ENCODE data around the gene GRAMD2A. TPM values are rescaled to one million over a fixed set of nuclear protein-coding genes. Genes with fewer than 3 reads are reported as not detected.

The GRAMD2A gene
- total RNA-seq, 2 donors from 2014 or later = 2.3 to 3.3 TPM

- Histone ChIP-seq H3K27ac (no peak overlapping the region), H3K9ac (ENCODE audit: low read depth in 2 of 2, low read length in 2 of 2) (no peak overlapping the region), H3K4me1 (no peaks in the 10 kb centered on the region), H3K36me3 (peaks cover 87% of the 10 kb centered on the region), H3K27me3 (no peaks in the 10 kb centered on the region), H3K4me3 (no peak overlapping the region), H3K9me3 (no peaks in the 10 kb centered on the region)
- TF ChIP-seq, protein P1, sequence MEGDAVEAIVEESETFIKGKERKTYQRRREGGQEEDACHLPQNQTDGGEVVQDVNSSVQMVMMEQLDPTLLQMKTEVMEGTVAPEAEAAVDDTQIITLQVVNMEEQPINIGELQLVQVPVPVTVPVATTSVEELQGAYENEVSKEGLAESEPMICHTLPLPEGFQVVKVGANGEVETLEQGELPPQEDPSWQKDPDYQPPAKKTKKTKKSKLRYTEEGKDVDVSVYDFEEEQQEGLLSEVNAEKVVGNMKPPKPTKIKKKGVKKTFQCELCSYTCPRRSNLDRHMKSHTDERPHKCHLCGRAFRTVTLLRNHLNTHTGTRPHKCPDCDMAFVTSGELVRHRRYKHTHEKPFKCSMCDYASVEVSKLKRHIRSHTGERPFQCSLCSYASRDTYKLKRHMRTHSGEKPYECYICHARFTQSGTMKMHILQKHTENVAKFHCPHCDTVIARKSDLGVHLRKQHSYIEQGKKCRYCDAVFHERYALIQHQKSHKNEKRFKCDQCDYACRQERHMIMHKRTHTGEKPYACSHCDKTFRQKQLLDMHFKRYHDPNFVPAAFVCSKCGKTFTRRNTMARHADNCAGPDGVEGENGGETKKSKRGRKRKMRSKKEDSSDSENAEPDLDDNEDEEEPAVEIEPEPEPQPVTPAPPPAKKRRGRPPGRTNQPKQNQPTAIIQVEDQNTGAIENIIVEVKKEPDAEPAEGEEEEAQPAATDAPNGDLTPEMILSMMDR (IDR thresholded peaks at IDR 0.05) = no peak
- DNase-seq = no peak
- intact Hi-C loops (cut with DNase I) = no loop called here
Observed at GRCh38 chr15:72203507-72203837, 5.9 kb upstream of the GRAMD2A start.

DNA sequence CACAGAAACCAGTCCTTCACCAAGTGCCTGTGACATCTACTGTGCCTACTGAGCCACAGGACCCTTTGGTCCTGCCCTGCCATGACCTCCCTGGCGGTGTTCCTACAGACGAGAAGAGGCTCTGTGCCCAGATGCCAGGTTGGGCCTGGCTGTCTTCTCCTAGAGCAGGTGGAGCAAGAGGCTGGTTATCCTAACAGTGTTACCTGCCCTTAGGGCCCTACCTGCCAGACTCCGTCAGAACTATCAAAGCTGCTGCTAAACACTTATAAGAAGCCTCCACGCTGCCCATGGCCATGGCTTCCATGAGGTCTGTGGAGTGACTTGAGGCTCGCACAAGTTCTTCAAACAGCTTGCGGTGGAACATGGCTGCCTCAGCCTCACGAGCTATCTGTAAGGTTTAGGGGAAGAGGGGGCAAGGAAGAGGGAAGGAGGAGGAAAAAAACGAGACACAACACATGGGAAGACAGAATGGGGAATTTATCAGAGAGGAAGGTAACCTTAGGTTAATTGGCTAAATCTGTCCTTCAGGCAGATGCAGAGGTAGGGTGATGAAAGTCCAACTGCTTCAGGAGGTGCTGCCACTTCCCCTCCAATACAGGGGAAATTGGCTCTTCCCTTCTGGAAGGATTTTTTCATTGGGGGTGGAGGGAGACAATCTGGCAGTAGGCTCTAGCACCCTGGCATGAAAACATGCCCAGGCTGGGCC lies 5.4 kb upstream of the GRAMD2A start:
- no peaks in the 10 kb centered on the region for H3K27me3 ChIP-seq
- no peak overlapping the region for H3K9ac ChIP-seq (ENCODE audit: low read depth in 2 of 2, low read length in 2 of 2)
- intact Hi-C loops (cut with DNase I) = no loop called here
- no peak overlapping the region for H3K27ac ChIP-seq
- TF ChIP-seq, protein P1 (IDR thresholded peaks at IDR 0.05) = no peak
- DNase-seq = no peak
- H3K4me3 ChIP-seq = no peak overlapping the region
- no peaks in the 10 kb centered on the region for H3K4me1 ChIP-seq
- H3K36me3 ChIP-seq = peaks cover 82% of the 10 kb centered on the region
- H3K9me3 ChIP-seq = no peaks in the 10 kb centered on the region

DNA sequence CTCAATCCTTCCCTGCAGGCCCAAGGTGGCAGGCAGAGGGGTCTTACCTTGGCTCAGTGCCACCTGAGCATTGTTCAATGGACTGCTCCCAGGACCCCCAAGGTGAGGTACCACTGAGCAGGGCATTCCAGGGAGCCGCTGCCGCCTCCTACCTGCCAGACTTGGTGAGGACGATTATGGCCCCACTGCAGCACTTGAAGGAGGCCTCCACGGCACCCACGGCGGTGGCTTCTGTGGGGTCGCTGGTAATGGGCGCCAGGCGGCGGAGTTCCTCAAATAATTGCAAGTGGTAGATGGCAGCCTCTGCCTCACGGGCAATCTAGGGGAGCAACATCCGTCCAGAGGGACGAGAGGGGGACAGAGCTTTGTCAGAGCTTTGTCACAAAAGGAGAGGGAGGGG lies 4.7 kb upstream of the GRAMD2A start:
- H3K4me3 ChIP-seq = no peak overlapping the region
- H3K27me3 ChIP-seq = peaks cover under 1% of the 10 kb centered on the region
- intact Hi-C loops (cut with DNase I) = no loop called here
- no peaks in the 10 kb centered on the region for H3K9me3 ChIP-seq
- TF ChIP-seq, protein P1 (IDR thresholded peaks at IDR 0.05) = no peak
- no peak overlapping the region for H3K27ac ChIP-seq
- H3K4me1 ChIP-seq = no peaks in the 10 kb centered on the region
- peaks cover 76% of the 10 kb centered on the region for H3K36me3 ChIP-seq
- no peak overlapping the region for H3K9ac ChIP-seq (ENCODE audit: low read depth in 2 of 2, low read length in 2 of 2)
- DNase-seq = no peak

DNA sequence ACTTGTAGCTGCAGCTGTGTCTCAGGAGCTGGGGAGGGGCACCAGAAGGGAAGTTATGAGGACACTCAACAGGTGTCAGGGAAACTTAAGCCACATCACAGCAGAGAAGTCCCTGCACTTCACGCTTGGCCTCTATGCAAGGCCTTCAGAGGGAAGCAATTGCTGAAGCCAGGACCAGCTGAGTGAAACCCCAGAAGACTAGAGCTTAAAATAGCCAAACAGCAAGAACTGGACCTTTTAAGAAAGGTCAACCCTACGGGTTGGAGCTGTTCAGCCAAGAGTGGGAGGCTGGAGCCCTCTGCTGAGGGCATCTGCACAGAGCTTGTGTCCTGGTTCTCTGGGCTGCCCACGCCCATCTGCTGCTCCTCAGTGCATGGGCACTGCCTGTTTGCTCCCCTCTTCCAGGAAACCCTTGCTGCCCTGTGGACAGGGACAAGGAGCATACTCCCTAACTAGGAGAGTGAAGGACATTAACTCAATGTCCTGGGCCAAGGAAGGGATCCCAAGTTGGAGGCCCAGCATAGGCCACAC lies 3.9 kb upstream of the GRAMD2A start:
- TF ChIP-seq, protein P1 (IDR thresholded peaks at IDR 0.05) = no peak
- H3K27ac ChIP-seq = no peak overlapping the region
- no peaks in the 10 kb centered on the region for H3K4me1 ChIP-seq
- intact Hi-C loops (cut with DNase I) = no loop called here
- no peak overlapping the region for H3K4me3 ChIP-seq
- no peak overlapping the region for H3K9ac ChIP-seq (ENCODE audit: low read depth in 2 of 2, low read length in 2 of 2)
- H3K36me3 ChIP-seq = peaks cover 67% of the 10 kb centered on the region
- no peak for DNase-seq
- H3K9me3 ChIP-seq = no peaks in the 10 kb centered on the region
- H3K27me3 ChIP-seq = peaks cover 4% of the 10 kb centered on the region

DNA sequence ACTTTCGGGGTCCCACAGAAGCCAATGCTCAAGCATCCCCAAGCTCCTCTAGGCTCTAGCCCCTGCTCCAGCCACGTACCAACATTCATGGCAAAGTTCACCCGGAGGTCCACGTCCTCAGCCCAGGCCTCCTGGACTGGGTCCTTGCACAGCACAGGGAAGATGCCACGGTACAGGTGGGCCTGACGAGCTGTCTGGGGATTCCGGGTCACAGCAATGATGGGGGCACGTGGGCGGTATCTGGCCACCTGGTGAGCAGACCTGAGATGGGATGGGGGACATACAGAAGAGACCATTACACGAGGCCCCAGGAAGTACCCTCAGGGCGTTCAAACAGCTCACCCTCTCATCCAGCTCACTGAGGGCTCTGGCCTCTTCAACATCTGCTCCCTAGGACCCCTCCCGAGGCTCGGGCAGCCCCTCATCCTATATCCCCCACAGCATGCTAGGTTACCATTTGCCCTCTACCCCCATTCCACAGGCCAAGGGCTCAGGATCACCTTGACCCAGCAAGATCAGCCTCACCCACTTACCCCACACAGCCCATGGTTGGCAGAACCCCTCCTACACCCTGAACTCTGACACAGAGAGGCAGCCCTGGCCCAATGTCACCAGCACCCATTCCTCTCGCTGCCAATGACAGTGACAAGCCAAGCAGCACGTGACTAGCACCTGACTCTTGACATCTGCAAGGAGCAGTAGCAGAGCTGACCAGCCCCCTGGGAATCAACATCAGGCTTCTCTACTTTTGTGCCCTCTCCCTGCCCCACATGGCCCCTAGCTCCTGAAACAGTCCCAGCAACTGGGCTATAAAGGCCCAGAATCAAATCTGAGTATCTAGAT lies 3.0 kb upstream of the GRAMD2A start:
- H3K9ac ChIP-seq (ENCODE audit: low read depth in 2 of 2, low read length in 2 of 2) = peak overlapping the region in 1 of 2 donors; percentile 9

More for the DNA sequence above, 3.0 kb upstream of the GRAMD2A start:
- no peaks in the 10 kb centered on the region for H3K4me1 ChIP-seq
- TF ChIP-seq, protein P1 (IDR thresholded peaks at IDR 0.05) = no peak
- peaks cover 60% of the 10 kb centered on the region for H3K36me3 ChIP-seq
- intact Hi-C loops (cut with DNase I) = no loop called here
- H3K27ac ChIP-seq = no peak overlapping the region
- DNase-seq = no peak
- no peaks in the 10 kb centered on the region for H3K9me3 ChIP-seq
- H3K27me3 ChIP-seq = peaks cover 4% of the 10 kb centered on the region
- H3K4me3 ChIP-seq = no peak overlapping the region
